DND-41 (cell line): Measurements from ENCODE around the gene NXN.
"Not testable (repeated sequence)": the region's sequence is repeated elsewhere in the genome, so short reads cannot be mapped to it uniquely, and the experiment has no call there.

Source experiments
- ATAC-seq: fragments of 200-7000 bp; cut with Tn5 transposase; 3 replicates; pipeline ENCODE4 v1.9.1; 2021; ENCODE audit warnings: low read depth; ENCODE audit not compliant: insufficient read depth
- DNase-seq: peaks from one replicate; pipeline ENCODE4 v3.0.0-alpha.2; 2020
- H2AFZ ChIP-seq: 2 replicates; pipeline ENCODE4 v1.6.0; 2012; ENCODE audit warnings: low read depth, low read length
- H3K27ac ChIP-seq: 2 replicates; pipeline ENCODE4 v1.5.1; 2012; ENCODE audit warnings: low read length, inconsistent platforms
- H3K27me3 ChIP-seq: fragments of 200-600 bp; sonication (generic); 2 replicates; pipeline ENCODE4 v1.6.0; 2012; ENCODE audit warnings: low read length, mild to moderate bottlenecking, inconsistent platforms; ENCODE audit not compliant: insufficient read depth, poor library complexity
- H3K36me3 ChIP-seq: 2 replicates; pipeline ENCODE4 v1.5.1; 2012; ENCODE audit warnings: low read length, inconsistent platforms; ENCODE audit not compliant: insufficient read depth
- H3K4me1 ChIP-seq: 2 replicates; pipeline ENCODE4 v1.5.1; 2012; ENCODE audit warnings: mild to moderate bottlenecking, low read length; ENCODE audit not compliant: insufficient read depth
- H3K4me2 ChIP-seq: 2 replicates; pipeline ENCODE4 v1.6.0; 2012; ENCODE audit warnings: mild to moderate bottlenecking, moderate library complexity, low read length, inconsistent platforms; ENCODE audit not compliant: insufficient read depth
- H3K4me3 ChIP-seq, 2 experiments: fragments of 200-600 bp in 1 of 2; shearing (Covaris generic) in 1 of 2; 2 replicates each; pipeline ENCODE4 v1.5.1; 2012 to 2016; ENCODE audit warnings: inconsistent platforms in 2 of 2, low read length in 2 of 2, mild to moderate bottlenecking in 2 of 2, low read depth in 1 of 2, moderate library complexity in 1 of 2
- H3K79me2 ChIP-seq: 2 replicates; pipeline ENCODE4 v1.6.0; 2012; ENCODE audit warnings: low read length, inconsistent platforms; ENCODE audit not compliant: insufficient read depth
- H3K9ac ChIP-seq: 2 replicates; pipeline ENCODE4 v1.6.0; 2012; ENCODE audit warnings: low read depth, mild to moderate bottlenecking, inconsistent platforms, low read length, moderate library complexity
- H3K9me3 ChIP-seq: 2 replicates; pipeline ENCODE4 v1.5.1; 2012; ENCODE audit warnings: low read length, moderate library complexity, mild to moderate bottlenecking, inconsistent platforms; ENCODE audit not compliant: insufficient read depth, severe bottlenecking
- H4K20me1 ChIP-seq: 2 replicates; pipeline ENCODE4 v1.6.0; 2012; ENCODE audit warnings: low read length; ENCODE audit not compliant: insufficient read depth
- CTCF ChIP-seq: IDR thresholded peaks from 2 replicates; pipeline ENCODE4 v1.5.1; 2012; ENCODE audit warnings: borderline replicate concordance, low read length, moderate library complexity, mild to moderate bottlenecking; ENCODE audit not compliant: poor library complexity, severe bottlenecking; ENCODE audit errors: extremely low read depth
- EZH2 ChIP-seq: IDR thresholded peaks from 3 replicates; pipeline ENCODE4 v1.6.1; 2012; ENCODE audit warnings: borderline replicate concordance, low read depth, mild to moderate bottlenecking, moderate library complexity, low read length, inconsistent platforms; ENCODE audit not compliant: severe bottlenecking

The NXN gene

GRCh38 chr17:996554-997344, 17.2 kb upstream of the NXN start, which contains the start of gene TIMM22:
TIMM22 (plus strand) TSS chr17:997129; CDS start chr17:997143, 14 bp downstream.
- Histone ChIP-seq H3K4me3 (peak within 1 kb of the TSS; percentile 92 to 94), H3K9ac (peak within 1 kb of the TSS; percentile 94), H3K36me3 (peaks cover 26% of the 10 kb centered on the region), H3K27me3 (no peaks in the 10 kb centered on the region), H3K9me3 (peaks cover 19% of the 10 kb centered on the region), H2AFZ (peak within 1 kb of the TSS; percentile 98), H3K27ac (peak within 1 kb of the TSS; percentile 99), H3K79me2 (peaks cover 33% of the 10 kb centered on the region), H4K20me1 (peaks cover 32% of the 10 kb centered on the region), H3K4me1 (peaks cover 29% of the 10 kb centered on the region), H3K4me2 (peak within 1 kb of the TSS; percentile 84)
- ATAC-seq (peak; percentile 95), DNase-seq (peak; percentile 95)
- TF ChIP-seq EZH2 (no peak), CTCF (peak; percentile 94)

DNA sequence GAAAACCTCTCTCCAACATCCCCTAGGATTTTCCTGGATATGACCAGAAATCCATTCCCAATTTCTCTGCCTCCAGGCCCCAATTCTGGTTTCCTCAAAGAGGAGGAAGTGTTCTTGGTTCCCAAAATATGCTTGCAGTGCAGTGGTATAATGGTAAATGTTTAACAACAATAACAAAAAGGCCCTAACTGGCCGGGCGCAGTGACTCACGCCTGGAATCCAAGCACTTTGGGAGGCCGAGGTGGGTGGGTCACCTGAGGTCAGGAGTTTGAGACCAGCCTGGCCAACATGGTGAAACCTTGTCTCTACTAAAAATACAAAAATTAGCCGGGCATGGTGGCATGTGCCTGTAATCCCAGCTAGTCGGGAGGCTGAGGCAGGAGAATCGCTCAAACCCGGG, 15.7 kb upstream of the NXN start:
- H3K4me3 ChIP-seq, H3K27ac ChIP-seq, H3K9ac ChIP-seq, H3K4me2 ChIP-seq, H2AFZ ChIP-seq, ATAC-seq, DNase-seq, H3K27me3 ChIP-seq: not testable (repeated sequence)
- peaks cover 11% of the 10 kb centered on the region for H3K36me3 ChIP-seq
- H4K20me1 ChIP-seq: peaks cover 19% of the 10 kb centered on the region
- H3K4me1 ChIP-seq: peaks cover 29% of the 10 kb centered on the region
- peaks cover 19% of the 10 kb centered on the region for H3K9me3 ChIP-seq
- peaks cover 28% of the 10 kb centered on the region for H3K79me2 ChIP-seq

DNA sequence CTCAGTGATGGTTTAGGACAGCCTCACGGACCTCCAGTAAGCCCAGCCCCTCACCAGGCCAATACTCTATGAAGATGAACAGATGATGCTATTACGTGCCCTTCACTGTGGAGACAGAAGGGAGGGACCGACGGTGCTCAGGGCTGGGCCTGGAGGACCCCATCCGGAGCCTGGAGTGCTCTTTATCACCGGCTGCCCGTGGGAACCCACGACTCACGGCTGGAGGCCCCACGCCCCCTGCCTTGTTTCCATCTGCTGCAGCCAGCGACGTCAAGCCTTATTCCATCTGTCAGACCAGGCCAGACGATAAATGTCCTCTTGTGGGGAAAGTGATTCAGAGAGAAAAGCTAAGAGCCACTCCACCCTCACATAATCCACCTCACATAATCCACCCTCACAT, 13.4 kb upstream of the NXN start:
- no peak overlapping the region for H3K27ac ChIP-seq
- peaks cover 19% of the 10 kb centered on the region for H3K9me3 ChIP-seq
- no peak for TF ChIP-seq CTCF
- TF ChIP-seq EZH2: no peak
- H3K79me2 ChIP-seq: peaks cover 10% of the 10 kb centered on the region
- ATAC-seq (no peak), DNase-seq (no peak)
- no peak overlapping the region for H3K4me2 ChIP-seq
- H4K20me1 ChIP-seq: peaks cover 3% of the 10 kb centered on the region
- H3K27me3 ChIP-seq: no peaks in the 10 kb centered on the region
- H3K4me1 ChIP-seq: peaks cover 12% of the 10 kb centered on the region
- no peak overlapping the region for H2AFZ ChIP-seq
- H3K36me3 ChIP-seq: peaks cover 3% of the 10 kb centered on the region; the same call in 1 of the 2 replicates
- no peak overlapping the region for H3K4me3 ChIP-seq
- no peak overlapping the region for H3K9ac ChIP-seq

GRCh38 chr17:988561-988960, 9.0 kb upstream of the NXN start:
- Histone ChIP-seq H3K36me3 (no peaks in the 10 kb centered on the region), H3K27ac (no peak overlapping the region), H3K79me2 (no peaks in the 10 kb centered on the region), H3K4me3 (no peak overlapping the region), H3K4me1 (no peaks in the 10 kb centered on the region), H3K4me2 (no peak overlapping the region), H4K20me1 (no peaks in the 10 kb centered on the region), H3K27me3 (no peaks in the 10 kb centered on the region), H2AFZ (no peak overlapping the region), H3K9me3 (peaks cover 7% of the 10 kb centered on the region), H3K9ac (no peak overlapping the region)
- DNase-seq (no peak), ATAC-seq (no peak)
- TF ChIP-seq EZH2: no peak
- no peak for TF ChIP-seq CTCF
